NT2/D1 (cell line): ENCODE measurements around the gene MAP3K20.

Experiments
- SUZ12 ChIP-seq: IDR thresholded peaks from 2 replicates; pipeline ENCODE4 v1.6.1; 2011; ENCODE audit not compliant: insufficient read length, insufficient read depth; ENCODE audit errors: extremely low read depth
- YY1 ChIP-seq: IDR thresholded peaks from 2 replicates; pipeline ENCODE4 v1.6.1; 2011; ENCODE audit not compliant: insufficient read length, insufficient read depth
- ZNF274 ChIP-seq: IDR thresholded peaks from 2 replicates; pipeline ENCODE4 v1.6.1; 2011; ENCODE audit warnings: mild to moderate bottlenecking, low read depth, low read length

- TF ChIP-seq YY1 (no peak), SUZ12 (no peak), ZNF274 (no peak)
These were observed 15.6 kb upstream of the MAP3K20 start for GRCh38 chr2:173059971-173060461.
